ENCODE measurements around the gene HSPB9.

HSPB9 gene

DNA sequence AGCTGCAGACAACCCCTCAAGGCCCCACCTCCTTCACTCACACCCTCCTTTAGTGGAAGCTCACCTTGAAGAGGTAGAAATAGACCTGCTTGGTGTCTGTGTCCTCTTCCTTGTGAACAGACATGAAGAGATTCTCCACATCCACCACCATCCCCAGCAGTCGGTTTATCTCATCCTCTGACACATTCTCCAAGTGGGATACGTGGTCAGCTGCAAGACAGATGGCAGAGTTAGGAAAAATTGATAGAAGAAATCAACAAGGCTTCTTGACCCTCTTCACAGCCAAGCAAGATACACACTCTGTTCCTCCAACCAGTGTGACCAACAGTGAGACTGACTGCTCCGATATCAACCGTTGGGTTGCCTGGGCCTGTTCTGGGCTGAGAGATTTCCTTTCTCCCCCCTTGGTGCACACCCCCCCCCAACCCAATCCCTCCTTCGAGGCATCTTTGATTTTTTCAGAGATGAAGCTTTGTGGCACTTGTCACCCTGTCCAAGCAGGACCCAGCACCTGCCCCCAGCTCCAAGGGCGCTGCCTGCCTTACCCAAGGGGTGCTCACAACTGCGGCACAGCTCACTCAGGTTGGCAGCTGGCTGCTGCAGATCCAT lies 2.3 kb upstream of the HSPB9 start:
- DNase-seq (ENCODE audit: insufficient read length, low spot score) (no peak), FAIRE-seq (no peak)
- TF ChIP-seq POLR2A (IDR thresholded peaks at IDR 0.05; ENCODE audit: low read depth, low read length) = no peak

DNA sequence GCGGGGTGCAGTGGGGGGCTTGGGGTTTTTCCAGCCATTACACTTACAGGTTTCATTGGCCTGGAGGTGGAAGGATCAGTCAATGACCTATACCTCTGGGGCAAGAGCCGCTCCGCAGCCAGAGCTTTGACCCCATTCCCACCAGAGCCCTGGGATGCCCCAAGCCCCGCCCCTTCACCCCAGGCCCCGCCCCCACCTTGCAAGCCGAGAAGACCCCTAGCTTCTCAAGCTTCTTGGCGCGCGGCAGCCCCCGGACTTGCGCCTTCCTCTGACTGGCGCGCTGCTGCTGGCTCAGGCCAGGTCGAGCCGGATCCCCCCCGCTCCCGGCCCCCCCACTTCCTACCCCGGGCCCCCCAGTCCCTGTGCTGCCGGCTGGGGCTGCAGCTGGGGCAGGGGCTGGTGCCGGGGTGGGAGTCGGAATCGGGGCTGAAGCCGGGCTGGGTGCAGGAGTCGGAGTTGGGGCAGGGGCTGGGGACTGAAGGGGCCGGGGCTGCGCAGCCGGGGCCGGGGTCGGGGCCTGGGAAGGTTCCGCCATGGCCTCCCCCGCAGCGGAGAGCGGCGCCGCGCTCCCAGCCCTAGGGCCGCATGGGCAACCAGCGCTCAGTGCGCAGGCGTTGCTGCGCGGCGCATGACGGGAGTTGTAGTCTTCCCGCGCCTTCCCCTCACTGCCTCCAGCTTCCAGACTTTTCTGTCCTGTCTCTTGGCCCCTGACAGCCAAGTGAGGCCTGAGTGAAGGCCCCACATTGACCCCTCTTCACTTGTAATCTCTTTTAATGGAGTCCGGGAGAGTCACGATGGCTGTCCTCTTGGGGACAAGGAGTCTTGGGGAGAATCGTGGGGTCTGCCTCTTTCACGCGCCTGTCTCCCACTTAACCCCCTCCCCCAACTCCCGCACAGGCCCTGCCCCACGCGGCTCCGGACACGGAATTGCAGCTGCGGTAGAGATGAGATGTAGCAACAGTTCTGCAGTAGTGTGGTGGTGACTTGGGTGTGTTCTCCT lies 1.5 kb upstream of the HSPB9 start, which contains the start of gene KAT2A:
KAT2A (minus strand) TSS at position 598 of the 1,000 bp plus-strand sequence; CDS start at position 535, 63 bp downstream.
- peak; percentile 89 for TF ChIP-seq POLR2A (IDR thresholded peaks at IDR 0.05; ENCODE audit: low read depth, low read length)
- peak; percentile 95 for DNase-seq (ENCODE audit: insufficient read length, low spot score)
- FAIRE-seq = no peak

DNA sequence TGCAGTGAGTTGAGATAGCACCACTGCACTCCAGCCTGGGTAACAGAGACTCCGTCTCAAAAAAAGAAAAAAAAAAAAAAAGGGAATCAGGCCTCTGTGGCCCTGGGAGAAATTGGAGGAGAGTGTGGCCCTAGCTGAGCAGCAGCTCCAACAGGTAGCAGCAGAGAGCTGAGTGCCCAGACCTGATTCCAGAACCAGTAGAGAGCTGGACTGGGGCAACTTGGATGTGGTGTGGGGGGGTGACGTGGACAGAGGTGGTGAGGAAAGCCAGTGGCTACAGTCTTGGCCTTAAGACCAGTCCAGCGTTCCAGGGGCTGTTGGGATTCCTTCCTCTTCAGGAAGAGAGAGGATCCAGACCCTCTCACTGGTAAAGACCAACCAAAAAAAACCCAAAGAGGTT lies 1.7 kb downstream of the HSPB9 start:
- no peak for TF ChIP-seq POLR2A (IDR thresholded peaks at IDR 0.05; ENCODE audit: low read depth, low read length)
- FAIRE-seq (no peak), DNase-seq (ENCODE audit: insufficient read length, low spot score) (no peak)

DNA sequence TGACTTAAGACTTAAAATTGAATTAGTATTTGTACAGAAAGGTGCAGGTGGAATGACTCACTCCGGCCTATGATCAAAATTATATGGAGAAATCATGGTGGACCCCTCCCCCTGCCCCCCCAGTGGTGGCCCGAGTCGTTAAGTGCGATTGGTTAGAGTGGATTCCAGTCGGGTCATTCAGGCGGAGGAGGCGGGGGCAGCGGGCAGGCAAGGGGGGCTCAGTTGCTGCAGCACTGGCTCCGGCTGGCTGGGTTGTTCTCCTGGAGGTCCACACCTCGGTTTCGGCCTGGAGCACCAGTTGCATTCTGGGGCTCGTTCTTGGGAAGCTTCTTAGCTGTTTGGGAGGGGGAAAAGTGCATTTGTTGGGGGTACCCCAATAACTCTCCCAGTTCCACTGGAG lies 3.0 kb downstream of the HSPB9 start:
- FAIRE-seq = no peak
- DNase-seq (ENCODE audit: insufficient read length, low spot score) = no peak
- TF ChIP-seq POLR2A (IDR thresholded peaks at IDR 0.05; ENCODE audit: low read depth, low read length) = no peak

DNA sequence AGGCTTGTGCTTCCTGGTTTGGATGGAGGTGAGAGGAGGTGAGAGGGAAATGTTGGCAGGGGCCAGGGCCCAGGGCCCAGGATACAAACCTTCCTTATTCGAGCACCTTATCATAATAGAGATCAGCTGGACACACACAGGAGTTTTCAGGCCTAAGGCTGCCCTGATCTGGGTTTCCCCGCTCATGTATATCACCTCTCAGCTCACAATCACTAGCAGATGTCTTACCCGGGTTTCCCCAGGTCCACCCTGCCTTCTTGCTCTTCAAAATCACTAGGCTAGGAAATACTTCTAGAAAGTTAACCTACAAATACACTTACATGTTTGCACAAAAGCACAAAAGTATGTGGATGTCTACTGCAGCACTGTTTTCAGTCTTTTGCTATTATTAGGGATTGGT lies 4.2 kb downstream of the HSPB9 start:
- DNase-seq (ENCODE audit: insufficient read length, low spot score) (no peak), FAIRE-seq (no peak)

DNA sequence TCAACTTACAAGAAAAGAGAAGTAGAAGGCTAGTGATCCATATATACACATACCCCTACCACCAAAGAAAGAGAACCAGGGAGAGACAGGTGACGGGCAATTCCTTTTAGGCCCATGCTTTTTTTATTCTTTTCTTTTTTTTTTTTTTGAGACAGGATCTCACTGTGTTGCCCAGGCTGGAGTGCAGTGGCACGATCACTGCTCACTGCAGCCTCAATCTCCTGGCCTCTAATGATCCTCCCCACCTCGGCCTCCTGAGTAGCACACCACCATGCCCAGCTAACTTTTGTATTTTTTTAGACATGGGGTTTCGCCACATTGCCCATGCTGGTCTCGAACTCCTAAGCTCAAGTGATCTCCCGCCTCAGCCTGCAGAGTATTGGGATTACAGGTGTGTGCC lies 4.8 kb downstream of the HSPB9 start:
- TF ChIP-seq POLR2A (IDR thresholded peaks at IDR 0.05; ENCODE audit: low read depth, low read length) = no peak
- FAIRE-seq = no peak
- no peak for DNase-seq (ENCODE audit: insufficient read length, low spot score)

More for the DNA sequence above, 4.2 kb downstream of the HSPB9 start:
- TF ChIP-seq POLR2A (IDR thresholded peaks at IDR 0.05; ENCODE audit: low read depth, low read length) = no peak

DNA sequence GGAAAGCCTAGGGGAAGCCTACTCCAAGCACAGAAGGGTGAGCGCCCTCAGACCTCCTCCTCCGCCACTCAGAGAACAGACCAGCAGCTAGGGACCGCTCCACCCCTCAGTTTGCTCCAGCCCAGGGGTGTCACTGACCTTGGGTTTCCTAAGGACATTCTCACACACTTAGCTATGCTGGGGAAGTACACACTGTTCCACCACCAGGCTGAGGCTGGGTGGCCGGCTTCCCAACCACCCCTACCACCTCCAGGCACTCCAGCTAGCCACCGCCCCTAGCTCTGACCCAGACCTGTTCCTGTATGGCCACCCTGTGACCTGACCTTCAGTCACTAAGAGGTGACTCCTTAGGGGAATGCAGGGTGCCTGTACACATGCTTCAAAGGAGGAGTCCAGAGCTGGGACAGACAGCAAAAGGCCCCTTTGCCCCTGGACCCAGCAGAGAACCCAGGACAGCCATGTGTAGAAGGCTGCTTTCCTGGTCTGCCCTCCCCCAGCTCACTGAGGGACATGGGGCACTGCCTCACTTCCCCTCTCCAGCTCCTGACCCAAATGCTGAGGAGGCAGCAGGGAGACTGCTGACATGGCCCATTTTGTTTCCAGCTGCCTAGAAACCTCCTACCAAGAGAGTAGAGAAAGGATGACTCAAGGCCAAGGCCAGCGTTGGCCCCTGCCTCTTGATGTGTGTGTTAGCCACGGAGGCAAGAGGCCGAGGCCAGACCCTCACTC lies 6.7 kb downstream of the HSPB9 start:
- DNase-seq (ENCODE audit: insufficient read length, low spot score) (no peak), FAIRE-seq (no peak)
- TF ChIP-seq POLR2A (IDR thresholded peaks at IDR 0.05; ENCODE audit: low read depth, low read length) = no peak

DNA sequence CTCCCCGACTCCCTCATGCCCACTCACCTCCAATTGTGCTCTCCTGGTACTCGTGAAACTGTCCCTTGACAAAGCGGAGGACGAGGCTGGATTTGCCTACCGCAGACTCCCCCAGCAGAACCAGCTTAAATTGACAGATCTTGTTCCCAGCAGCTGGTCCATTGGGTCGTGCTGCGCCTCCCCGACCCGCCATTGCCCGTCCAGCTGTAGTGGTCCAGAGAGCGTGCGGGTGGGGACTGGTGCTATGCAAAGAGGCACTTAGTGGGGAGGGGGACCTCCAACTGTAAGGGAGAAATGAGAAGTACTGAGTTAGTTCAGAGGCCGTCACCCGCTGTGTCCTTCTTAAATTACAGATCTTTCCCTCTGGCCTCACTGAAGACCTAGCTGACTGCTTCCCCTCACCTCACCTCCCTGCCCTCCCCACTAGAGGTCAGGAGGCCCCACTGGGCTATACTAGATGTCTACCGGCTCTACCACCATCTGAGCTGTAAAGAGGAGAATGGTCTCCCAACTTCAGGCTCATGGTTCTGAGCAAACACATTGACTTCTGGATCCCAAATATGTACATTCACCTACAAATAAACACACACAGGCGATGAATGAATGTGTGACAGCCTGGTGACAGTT lies 7.8 kb downstream of the HSPB9 start:
- TF ChIP-seq POLR2A (IDR thresholded peaks at IDR 0.05; ENCODE audit: low read depth, low read length) = no peak
- DNase-seq (ENCODE audit: insufficient read length, low spot score) = no peak
- FAIRE-seq = no peak

DNA sequence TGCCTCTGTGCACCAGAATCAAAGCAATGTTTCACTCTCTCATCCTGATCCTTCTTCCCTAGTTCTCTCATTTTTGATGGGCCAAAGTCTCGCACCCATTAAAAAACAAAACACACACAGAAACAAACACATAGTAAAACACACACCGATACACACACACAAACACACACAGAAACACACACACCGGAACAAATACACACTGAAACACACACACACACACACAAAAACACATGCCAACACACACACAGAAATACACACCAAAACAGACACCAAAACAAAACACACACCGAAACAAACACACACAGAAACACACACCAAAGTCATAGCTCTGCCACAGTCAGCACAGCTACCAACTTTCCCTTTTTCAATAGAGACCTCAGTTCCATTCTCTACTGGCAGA lies 8.6 kb downstream of the HSPB9 start:
- no peak for DNase-seq (ENCODE audit: insufficient read length, low spot score)
- no peak for TF ChIP-seq POLR2A (IDR thresholded peaks at IDR 0.05; ENCODE audit: low read depth, low read length)
- FAIRE-seq = no peak

DNA sequence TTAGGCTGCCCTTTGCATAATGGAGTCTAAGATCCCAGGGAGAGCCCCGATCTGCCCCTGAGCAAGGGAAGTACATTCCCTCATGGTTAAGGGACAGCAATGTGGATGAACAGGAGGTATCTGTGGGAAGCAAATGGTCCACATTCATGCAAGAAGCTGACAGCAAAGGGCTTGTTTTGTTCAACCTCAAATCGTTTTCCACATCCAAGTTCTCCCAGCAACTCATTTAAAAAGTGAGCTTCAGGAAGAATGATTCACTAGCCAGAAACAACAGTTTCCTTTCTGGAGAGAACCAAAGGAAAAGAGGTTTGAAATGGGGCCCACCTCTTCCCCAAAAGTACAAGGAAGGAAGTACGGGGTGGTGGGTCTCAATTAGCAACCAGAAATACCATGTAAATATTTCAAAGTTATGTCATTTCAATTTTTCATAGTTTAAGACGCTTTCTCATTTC lies 9.4 kb downstream of the HSPB9 start:
- FAIRE-seq (no peak), DNase-seq (ENCODE audit: insufficient read length, low spot score) (no peak)
- no peak for TF ChIP-seq POLR2A (IDR thresholded peaks at IDR 0.05; ENCODE audit: low read depth, low read length)

DNA sequence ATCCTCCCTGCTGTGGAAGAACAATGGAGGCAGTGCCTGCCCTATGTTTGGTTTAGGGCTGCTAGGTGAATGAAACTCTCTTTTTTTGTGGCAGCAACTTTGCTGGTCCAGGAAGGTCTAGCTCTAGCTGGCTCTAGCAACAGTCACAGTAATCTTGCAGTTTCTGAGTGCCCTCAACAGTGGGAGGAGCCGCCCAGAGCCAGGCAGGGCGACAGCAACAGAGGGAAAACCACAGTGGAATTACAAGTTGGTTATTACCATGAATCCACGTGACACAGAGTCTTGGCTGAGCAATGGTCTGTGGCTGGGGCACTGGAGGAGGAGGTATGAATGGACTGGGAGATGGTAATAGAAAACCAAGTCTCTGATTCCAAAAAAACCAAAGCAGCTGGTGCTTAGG lies 10.3 kb downstream of the HSPB9 start:
- DNase-seq (ENCODE audit: insufficient read length, low spot score) (peak; percentile 88), FAIRE-seq (no peak)
- no peak for TF ChIP-seq POLR2A (IDR thresholded peaks at IDR 0.05; ENCODE audit: low read depth, low read length)

DNA sequence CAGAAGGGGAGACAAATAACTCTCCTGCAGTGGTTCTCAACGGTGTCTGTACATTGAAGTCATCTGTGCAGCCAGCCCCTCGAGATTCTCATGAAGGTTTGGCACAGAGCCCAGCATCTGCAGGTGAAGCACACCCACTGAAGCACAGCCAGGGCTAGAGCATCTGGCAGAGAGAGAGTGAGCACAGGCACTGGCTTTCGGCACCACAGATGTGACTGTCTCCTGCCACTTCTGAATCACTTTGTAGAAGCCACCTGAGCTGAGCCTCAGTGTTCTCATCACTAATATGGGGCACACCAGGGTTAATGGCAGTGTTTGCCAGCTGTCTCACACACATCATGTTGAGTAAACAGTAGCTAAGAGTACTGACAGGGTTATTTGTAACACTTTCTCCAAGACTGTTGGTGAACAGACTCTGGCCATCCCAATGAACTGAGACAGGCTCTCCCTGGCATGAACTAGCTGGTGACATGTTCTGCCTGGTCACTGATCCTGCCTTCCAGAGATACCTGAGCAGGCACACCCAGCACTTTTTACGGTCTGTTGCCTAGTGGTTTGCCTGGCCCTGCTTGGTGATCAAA lies 10.9 kb downstream of the HSPB9 start:
- FAIRE-seq (no peak), DNase-seq (ENCODE audit: insufficient read length, low spot score) (no peak)
- TF ChIP-seq POLR2A (IDR thresholded peaks at IDR 0.05; ENCODE audit: low read depth, low read length) = no peak

DNA sequence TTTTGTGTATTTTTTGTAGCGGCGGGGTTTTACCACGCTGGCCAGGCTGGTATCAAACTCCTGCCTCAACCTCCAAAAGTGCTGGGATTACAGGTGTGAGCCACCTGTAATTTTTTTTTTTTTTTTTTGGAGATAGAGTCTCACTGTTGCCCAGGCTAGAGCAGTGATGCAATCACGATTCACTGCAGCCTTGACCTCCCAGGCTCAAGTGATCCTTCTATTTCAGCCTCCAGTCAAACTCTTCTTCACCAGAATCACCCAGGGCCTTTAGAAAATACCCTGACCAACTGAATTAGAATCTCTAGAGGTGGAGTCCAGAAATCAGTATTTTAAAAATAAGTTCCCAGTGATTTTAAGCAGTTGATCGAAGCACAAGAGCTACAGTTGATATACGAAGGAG lies 12.5 kb downstream of the HSPB9 start:
- TF ChIP-seq POLR2A (IDR thresholded peaks at IDR 0.05; ENCODE audit: low read depth, low read length) = no peak
- DNase-seq (ENCODE audit: insufficient read length, low spot score) (no peak), FAIRE-seq (no peak)
